WTC11 (cell line): ENCODE data around the gene NPFFR1.

Experiments used
- CBFB ChIP-seq: sonication (generic); formaldehyde crosslinking; IDR thresholded peaks from 2 replicates; pipeline ENCODE4 v1.8.1; 2022; ENCODE audit warnings: mild to moderate bottlenecking, low read depth, missing genetic modification reagents
- CREM ChIP-seq: sonication (generic); formaldehyde crosslinking; IDR thresholded peaks from 2 replicates; pipeline ENCODE4 v1.8.1; 2022; ENCODE audit warnings: mild to moderate bottlenecking, missing genetic modification reagents, moderate library complexity
- CTCF ChIP-seq: fragments of 200-600 bp; IDR thresholded peaks from 2 replicates; pipeline ENCODE4 v1.8.0; 2022; ENCODE audit warnings: antibody characterized with exemption
- ELF4 ChIP-seq: sonication (generic); formaldehyde crosslinking; IDR thresholded peaks from 2 replicates; pipeline ENCODE4 v1.8.1; 2022; ENCODE audit warnings: low read depth, mild to moderate bottlenecking, moderate library complexity, missing genetic modification reagents
- FOXP4 ChIP-seq: sonication (generic); formaldehyde crosslinking; IDR thresholded peaks from 2 replicates; pipeline ENCODE4 v1.8.0; 2022; ENCODE audit warnings: mild to moderate bottlenecking, missing genetic modification reagents
- GABPB1 ChIP-seq: sonication (generic); formaldehyde crosslinking; IDR thresholded peaks from 2 replicates; pipeline ENCODE4 v1.8.1; 2023; ENCODE audit warnings: mild to moderate bottlenecking, missing genetic modification reagents
- RELA ChIP-seq: sonication (generic); formaldehyde crosslinking; IDR thresholded peaks from 2 replicates; pipeline ENCODE4 v1.8.1; 2022; ENCODE audit warnings: missing genetic modification reagents, mild to moderate bottlenecking, borderline replicate concordance
- STAT6 ChIP-seq: sonication (generic); formaldehyde crosslinking; conservative IDR thresholded peaks from 2 replicates; pipeline ENCODE4 v1.8.1; 2023; ENCODE audit warnings: mild to moderate bottlenecking, low read depth, missing genetic modification reagents, moderate library complexity
- USF2 ChIP-seq: sonication (generic); formaldehyde crosslinking; IDR thresholded peaks from 2 replicates; pipeline ENCODE4 v1.8.1; 2023; ENCODE audit warnings: mild to moderate bottlenecking, missing genetic modification reagents, moderate library complexity
- ZNF138 ChIP-seq: sonication (generic); formaldehyde crosslinking; conservative IDR thresholded peaks from 2 replicates; pipeline ENCODE4 v1.8.1; 2022; ENCODE audit warnings: mild to moderate bottlenecking, moderate library complexity, missing genetic modification reagents

- TF ChIP-seq ZNF138 (CRISPR knock-in tag) (no peak), STAT6 (CRISPR knock-in tag) (no peak), FOXP4 (no peak), CREM (CRISPR knock-in tag) (no peak), USF2 (CRISPR knock-in tag) (no peak), CTCF (no peak), RELA (CRISPR knock-in tag) (no peak), CBFB (CRISPR knock-in tag) (no peak), GABPB1 (CRISPR knock-in tag) (no peak), ELF4 (CRISPR knock-in tag) (no peak)
Measured at GRCh38 chr10:70331486-70332268, 47.9 kb upstream of the NPFFR1 start.
